GOT3 (cell line): ENCODE data around the gene GP1BB.
A peak's percentile ranks its signal among the peaks of the same experiment; 100 is the strongest.
"Not testable (repeated sequence)": the region's sequence is repeated elsewhere in the genome, so short reads cannot be mapped to it uniquely, and the experiment has no call there.

ENCODE experiments used
- DNase-seq: peaks from one replicate; lab custom pipeline; 2025; ENCODE audit warnings: mixed read lengths; lab: John Stamatoyannopoulos, UW

The GP1BB gene

GRCh38 chr22:19714312-19715187, 8.8 kb upstream of the GP1BB start, which contains the start of gene SEPTIN5:
SEPTIN5 (plus strand) TSS chr22:19714503; CDS start chr22:19714589, 86 bp downstream.
- no peak for DNase-seq

GRCh38 chr22:19715188-19715930, 8.0 kb upstream of the GP1BB start:
- no peak for DNase-seq

GRCh38 chr22:19716041-19716828, 7.1 kb upstream of the GP1BB start:
- no peak for DNase-seq

GRCh38 chr22:19716829-19717105, 6.6 kb upstream of the GP1BB start:
- DNase-seq, result no peak

DNA sequence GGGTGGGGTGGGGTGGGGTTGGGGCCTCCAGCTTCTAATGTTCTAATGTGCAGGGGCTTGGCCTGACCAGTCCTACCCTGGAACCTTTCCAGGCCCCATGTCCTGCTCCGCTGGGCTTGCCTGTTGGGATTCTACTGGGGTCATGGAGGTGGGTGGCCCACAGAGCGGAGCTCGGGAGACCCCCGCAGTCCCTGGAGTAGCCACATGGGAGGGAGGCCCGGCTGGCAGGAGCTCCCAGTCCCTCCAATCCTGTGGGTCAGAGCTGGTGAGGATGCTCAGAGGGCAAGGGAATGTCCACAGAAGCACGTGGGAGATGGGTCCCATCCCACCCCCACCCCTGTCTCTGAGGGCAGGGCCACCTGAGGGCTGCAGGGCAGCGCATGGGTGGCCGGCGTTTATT, 6.2 kb upstream of the GP1BB start:
- DNase-seq, result no peak

GRCh38 chr22:19717691-19718455, 5.5 kb upstream of the GP1BB start:
- peak; percentile 41 for DNase-seq

DNA sequence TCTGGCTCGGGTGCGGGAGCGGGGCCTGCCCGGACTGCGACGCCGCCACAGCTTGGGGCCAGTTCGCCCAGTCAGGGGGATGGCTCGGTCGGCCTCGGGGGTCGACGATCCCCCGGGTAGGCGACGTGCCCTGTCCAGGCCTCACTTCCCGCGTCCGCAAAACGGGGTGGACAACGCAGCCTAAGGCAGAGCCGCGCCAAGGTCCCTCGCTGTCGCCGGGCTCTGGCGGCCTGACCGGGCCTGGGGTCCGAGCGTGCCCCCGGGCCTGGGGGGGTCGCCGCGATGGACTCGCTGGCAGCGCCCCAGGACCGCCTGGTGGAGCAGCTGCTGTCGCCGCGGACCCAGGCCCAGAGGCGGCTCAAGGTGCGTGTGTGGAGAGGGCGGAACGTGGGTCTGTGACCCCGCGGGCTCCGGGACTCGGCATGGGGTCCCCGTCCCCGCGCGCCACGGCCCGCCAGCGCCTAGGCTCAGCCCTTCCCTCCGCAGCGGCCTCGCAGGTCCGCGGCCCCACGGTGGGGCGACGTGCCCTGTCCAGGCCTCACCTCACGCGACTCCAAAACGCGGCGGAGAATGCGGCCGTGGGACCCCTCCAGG, 4.8 kb upstream of the GP1BB start:
- no peak for DNase-seq

DNA sequence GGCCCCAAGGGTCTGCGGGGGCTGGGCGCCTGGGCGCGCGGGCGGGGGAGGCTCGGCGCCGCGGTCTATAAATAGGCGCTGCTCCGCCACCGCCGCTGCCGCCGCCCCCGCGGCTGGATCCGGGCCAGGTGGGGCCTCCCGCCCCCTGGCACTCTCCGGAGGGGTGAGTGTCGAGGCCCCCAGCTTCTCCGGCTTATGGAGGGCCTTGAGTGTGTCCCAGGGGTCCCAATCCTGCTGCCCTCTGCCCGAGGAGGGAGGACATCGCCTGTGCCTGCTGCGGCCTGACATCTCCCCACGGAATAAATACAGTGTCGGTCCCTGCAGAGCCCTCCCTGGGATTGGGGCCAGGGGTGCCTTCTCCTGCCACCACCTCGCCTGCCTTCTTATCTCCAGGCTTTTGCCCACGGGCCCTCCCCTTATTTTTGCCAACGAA, 4.3 kb upstream of the GP1BB start:
- no peak for DNase-seq

GRCh38 chr22:19719488-19720021, 3.8 kb upstream of the GP1BB start:
- no peak for DNase-seq

DNA sequence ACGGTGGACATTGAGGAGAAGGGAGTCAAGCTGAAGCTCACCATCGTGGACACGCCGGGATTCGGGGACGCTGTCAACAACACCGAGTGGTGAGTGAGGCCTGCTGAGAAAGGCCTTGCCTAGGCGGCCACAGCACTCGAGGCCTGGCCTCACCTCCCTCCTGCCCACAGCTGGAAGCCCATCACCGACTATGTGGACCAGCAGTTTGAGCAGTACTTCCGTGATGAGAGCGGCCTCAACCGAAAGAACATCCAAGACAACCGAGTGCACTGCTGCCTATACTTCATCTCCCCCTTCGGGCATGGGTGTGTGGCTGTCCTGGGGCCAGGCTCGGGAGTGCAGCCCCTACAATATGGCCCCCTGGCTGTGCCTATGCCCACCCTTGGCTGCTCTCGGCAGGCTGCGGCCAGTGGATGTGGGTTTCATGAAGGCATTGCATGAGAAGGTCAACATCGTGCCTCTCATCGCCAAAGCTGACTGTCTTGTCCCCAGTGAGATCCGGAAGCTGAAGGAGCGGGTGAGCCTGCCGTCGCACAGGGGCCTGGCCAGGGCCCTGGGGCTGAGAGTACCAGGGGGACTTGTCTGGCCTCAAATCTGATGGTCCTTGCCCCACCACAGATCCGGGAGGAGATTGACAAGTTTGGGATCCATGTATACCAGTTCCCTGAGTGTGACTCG, 3.0 kb upstream of the GP1BB start:
- no peak for DNase-seq

DNA sequence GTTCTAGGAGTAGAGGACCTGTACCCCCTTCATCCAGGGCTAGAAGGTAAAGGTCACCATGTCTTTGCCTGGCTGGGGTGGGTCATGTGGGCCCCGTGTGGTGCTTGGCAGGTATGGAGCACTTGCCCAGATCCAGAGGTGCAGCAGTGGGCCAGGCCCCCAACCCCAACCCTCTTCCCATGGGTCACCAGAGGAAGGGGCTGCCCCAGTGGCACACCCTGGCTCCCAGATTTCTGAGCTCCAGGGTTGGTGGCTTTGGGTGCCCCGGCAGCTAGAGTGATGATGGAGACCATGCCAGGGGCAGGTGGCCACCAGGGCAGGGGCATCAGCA, 2.4 kb upstream of the GP1BB start:
- no peak for DNase-seq

DNA sequence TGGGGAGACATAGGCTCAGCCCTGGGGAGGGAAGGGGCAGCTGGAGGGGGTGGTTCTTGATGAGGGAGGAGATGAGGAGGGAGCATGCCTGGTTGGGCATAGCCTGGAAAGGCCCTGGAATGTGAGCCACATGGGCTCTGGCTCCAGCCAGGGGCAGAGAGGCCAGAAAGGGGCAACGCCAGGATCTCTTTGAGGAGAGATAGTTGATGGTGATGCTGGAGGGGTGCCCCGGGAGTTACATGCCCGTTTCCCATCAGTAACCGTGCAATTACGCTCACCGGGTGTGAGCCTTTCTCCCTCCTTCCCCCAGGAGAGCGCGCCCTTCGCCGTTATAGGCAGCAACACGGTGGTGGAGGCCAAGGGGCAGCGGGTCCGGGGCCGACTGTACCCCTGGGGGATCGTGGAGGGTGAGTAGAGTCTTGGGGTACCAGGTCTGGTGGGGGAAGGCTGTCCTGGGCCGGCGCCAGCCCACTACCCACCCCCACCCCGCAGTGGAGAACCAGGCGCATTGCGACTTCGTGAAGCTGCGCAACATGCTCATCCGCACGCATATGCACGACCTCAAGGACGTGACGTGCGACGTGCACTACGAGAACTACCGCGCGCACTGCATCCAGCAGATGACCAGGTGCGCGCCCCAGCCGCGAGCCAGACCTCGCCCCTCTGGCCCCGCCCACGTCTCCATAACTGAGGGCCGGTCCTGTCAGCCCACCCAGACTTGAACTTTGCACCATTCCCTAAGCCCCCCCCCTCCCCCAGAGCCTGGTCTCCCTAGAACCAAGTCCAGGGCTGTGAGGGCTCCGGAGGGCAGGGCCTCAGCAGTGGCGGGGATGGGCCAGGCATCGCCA, 1.8 kb upstream of the GP1BB start:
- DNase-seq, result no peak

DNA sequence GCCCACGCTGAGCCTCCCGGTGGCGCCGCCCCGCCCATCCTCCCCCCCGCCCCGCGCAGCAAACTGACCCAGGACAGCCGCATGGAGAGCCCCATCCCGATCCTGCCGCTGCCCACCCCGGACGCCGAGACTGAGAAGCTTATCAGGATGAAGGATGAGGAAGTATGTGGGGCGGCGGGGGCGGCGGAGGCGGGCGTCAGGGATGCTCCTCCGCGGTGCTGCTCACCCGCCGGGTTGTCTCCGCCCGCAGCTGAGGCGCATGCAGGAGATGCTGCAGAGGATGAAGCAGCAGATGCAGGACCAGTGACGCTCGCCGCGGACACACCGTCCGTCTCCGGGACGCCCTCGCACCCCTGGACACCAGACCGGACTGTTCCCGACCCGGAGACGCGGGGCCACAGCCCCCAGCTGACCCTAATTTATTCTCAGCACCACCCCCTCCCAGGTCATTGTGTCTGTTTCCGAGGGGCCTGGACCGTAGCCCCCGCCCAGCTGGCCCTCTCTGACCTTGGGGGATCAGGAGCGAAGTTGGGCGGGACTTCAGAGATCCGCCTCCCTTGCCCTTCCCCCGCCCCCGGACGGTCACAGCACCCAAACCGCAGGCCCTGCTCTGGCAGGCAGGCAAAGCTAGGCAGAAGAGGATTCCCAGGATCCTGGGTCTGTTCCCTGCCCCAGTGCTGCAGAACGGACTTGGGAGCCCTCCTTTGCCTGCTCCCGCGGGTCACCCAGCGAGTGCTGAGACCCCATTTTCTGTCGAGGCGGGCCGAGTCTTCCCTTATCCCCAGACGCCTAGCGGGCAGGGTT, 959 bp upstream of the GP1BB start:
- DNase-seq, result no peak

DNA sequence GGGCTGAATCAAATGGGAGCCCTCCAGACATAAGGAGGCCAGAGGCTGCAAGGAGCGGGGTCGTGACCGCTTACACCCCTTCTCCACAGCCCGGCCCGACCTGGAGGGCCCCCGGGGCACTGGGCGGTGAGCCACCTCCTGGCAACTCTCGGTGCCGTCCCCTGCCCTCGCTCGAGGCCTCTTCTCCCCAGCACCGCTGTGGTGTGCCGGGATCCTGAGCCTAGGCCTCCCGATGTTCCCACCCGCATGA, 432 bp upstream of the GP1BB start:
- no peak for DNase-seq

DNA sequence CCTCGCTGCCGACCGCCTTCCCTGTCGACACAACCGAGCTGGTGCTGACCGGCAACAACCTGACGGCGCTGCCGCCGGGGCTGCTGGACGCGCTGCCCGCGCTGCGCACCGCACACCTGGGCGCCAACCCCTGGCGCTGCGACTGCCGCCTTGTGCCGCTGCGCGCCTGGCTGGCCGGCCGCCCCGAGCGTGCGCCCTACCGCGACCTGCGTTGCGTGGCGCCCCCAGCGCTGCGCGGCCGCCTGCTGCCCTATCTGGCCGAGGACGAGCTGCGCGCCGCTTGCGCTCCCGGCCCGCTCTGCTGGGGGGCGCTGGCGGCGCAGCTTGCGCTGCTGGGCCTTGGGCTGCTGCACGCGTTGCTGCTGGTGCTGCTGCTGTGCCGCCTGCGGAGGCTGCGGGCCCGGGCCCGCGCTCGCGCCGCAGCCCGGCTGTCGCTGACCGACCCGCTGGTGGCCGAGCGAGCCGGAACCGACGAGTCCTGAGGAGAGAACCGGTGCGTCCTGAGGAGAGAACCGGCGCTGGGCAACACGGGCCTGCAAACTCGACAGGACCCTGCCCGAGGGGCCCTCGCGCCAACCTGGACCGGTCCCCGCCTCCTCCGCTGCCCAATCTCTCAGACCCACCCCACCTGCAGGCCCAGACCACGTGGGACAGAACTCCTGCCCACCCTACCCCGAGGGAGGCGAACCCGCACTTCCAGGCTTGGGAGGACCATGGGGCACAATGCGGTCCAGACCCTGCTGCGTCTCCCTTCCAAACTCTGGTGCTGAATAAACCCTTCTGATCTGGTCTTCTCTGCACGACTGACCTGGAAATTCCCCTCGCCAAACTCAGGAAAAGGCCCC, 866 bp downstream of the GP1BB start:
- DNase-seq, result no peak

DNA sequence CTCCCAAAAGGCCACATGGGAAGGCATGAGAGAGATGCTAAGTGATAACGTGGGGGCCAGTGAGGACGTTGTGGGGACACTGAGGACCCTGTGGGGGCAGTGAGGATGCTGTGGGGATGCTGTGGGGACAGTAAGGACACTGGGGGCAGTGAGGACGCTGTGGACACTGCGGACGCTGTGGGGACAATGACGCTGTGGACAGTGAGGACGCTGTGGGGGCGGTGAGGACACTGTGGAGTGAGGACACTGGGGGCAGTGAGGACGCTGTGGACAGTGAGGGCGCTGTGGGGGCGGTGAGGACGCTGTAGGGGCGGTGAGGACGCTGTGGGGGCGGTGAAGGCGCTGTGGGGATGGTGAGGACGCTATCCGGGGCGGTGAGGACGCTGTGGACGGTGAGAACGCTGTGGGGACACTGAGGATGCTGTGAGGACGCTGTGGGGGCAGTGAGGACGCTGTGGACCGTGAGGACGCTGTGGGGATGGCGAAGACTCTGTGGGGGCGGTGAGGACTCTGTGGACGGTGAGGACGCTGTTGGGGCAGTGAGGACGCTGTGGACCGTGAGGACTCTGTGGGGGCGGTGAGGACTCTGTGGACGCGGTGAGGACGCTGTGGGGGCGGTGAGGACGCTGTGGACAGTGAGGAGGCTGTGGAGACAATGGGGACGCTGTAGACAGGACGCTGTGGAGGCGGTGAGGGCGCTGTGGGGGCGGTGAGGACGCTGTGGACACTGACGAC, 1.8 kb downstream of the GP1BB start:
- no peak for DNase-seq

DNA sequence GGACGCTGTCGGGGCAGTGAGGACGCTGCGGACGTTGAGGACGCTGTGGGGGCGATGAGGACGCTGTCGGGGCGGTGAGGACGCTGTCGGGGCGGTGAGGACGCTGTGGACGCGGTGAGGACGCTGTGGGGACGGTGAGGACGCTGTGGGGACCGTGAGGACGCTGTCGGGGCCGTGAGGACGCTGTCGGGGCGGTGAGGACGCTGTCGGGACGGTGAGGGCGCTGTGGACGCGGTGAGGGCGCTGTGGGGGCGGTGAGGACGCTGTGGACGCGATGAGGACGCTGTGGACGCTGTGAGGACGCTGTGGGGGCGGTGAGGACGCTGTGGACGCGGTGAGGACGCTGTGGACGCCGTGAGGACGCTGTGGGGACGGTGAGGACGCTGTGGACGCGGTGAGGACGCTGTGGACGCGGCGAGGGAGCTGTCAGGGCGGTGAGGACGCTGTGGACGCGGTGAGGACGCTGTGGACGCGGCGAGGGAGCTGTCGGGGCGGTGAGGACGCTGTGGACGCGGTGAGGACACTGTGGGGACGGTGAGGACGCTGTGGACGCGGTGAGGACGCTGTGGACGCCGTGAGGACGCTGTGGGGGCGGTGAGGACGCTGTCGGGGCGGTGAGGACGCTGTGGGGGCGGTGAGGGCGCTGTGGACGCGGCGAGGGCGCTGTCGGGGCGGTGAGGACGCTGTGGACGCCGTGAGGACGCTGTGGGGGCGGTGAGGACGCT, 2.9 kb downstream of the GP1BB start:
- not testable (repeated sequence) for DNase-seq
